GM23338 (cell line): ENCODE measurements around the gene PRKAA2.

ENCODE experiments used
- CREB1 ChIP-seq: fragments of 250-450 bp; sonication (Bioruptor Pico); IDR thresholded peaks from 2 replicates; pipeline ENCODE4 v1.5.0; 2020; ENCODE audit warnings: low read depth, mild to moderate bottlenecking, moderate library complexity
- CTCF ChIP-seq, 2 experiments: fragments of 200-600 bp in 1 of 2; sonication (generic) in 1 of 2; conservative IDR thresholded peaks; 2 replicates each; pipeline versions ENCODE4 v1.5.1 to v1.6.1; 2016 to 2017; ENCODE audit warnings: antibody characterized with exemption in 2 of 2, low read depth in 2 of 2, mild to moderate bottlenecking in 2 of 2, moderate library complexity in 1 of 2
- EZH2 ChIP-seq: fragments of 200-600 bp; sonication (generic); IDR thresholded peaks from one replicate; pipeline ENCODE4 v1.8.0; 2017; ENCODE audit warnings: antibody characterized with exemption, mild to moderate bottlenecking, low read depth; ENCODE audit not compliant: unreplicated experiment
- EZH2phosphoT487 ChIP-seq: fragments of 200-600 bp; sonication (generic); IDR thresholded peaks from one replicate; pipeline ENCODE4 v1.8.1; 2018; ENCODE audit warnings: antibody characterized with exemption; ENCODE audit not compliant: unreplicated experiment
- JUNB ChIP-seq: IDR thresholded peaks from one replicate; pipeline ENCODE4 v1.6.1; 2016; ENCODE audit warnings: antibody characterized with exemption; ENCODE audit not compliant: unreplicated experiment
- NANOG ChIP-seq: IDR thresholded peaks from 2 replicates; pipeline ENCODE4 v1.6.1; 2016; ENCODE audit warnings: antibody characterized with exemption, borderline replicate concordance
- POLR2AphosphoS5 ChIP-seq: IDR thresholded peaks from 2 replicates; pipeline ENCODE4 v1.6.1; 2016; ENCODE audit warnings: antibody characterized with exemption, low read depth
- STAT1 ChIP-seq: IDR thresholded peaks from one replicate; pipeline ENCODE4 v1.6.1; 2016; ENCODE audit warnings: antibody characterized with exemption; ENCODE audit not compliant: unreplicated experiment
- ZNF331 ChIP-seq: fragments of 250-450 bp; sonication (Bioruptor Pico); IDR thresholded peaks from 2 replicates; pipeline ENCODE4 v1.5.0; 2020; ENCODE audit warnings: low read depth, mild to moderate bottlenecking, moderate library complexity
- ZNF462 ChIP-seq: fragments of 250-450 bp; sonication (Bioruptor Pico); IDR thresholded peaks from 2 replicates; pipeline ENCODE4 v1.5.0; 2020; ENCODE audit warnings: mild to moderate bottlenecking, moderate library complexity
- TF ChIP-seq, protein P1 (sequence below): IDR thresholded peaks from 2 replicates; pipeline ENCODE4 v1.6.1; 2016; ENCODE audit warnings: antibody characterized with exemption
- TF ChIP-seq, protein P2 (sequence below): IDR thresholded peaks from one replicate; pipeline ENCODE4 v1.6.1; 2018; ENCODE audit warnings: antibody characterized with exemption; ENCODE audit not compliant: unreplicated experiment

DNA sequence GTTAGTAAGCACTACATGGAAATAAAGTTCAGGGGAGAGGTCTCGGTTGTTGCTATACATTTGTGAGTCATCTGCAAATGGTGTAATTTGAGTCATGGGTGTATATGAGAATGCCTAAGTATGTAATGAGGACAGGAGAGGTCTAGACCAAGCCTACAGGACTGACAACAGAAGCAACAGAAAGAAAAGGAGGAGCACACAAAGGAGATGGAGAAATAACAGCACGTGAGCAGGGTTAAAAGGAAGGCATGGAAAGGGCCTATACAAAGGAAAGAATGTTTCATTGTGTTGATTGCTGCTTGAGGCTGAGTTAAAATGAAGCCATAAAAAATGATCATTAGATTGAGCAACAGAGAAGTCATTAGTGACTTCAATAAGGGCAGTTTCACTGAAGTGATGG lies 28.0 kb upstream of the PRKAA2 start:
- TF ChIP-seq CTCF (conservative IDR thresholded peaks at IDR 0.05; ENCODE audit: low read depth in 2 of 2) (no peak), EZH2 (no peak), EZH2phosphoT487 (no peak), POLR2AphosphoS5 (no peak), ZNF331 (CRISPR knock-in tag) (no peak), STAT1 (no peak), NANOG (no peak), JUNB (no peak), CREB1 (CRISPR knock-in tag) (no peak), ZNF462 (CRISPR knock-in tag) (no peak)
- TF ChIP-seq, protein P1, sequence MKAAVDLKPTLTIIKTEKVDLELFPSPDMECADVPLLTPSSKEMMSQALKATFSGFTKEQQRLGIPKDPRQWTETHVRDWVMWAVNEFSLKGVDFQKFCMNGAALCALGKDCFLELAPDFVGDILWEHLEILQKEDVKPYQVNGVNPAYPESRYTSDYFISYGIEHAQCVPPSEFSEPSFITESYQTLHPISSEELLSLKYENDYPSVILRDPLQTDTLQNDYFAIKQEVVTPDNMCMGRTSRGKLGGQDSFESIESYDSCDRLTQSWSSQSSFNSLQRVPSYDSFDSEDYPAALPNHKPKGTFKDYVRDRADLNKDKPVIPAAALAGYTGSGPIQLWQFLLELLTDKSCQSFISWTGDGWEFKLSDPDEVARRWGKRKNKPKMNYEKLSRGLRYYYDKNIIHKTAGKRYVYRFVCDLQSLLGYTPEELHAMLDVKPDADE: no peak
- TF ChIP-seq, protein P2, sequence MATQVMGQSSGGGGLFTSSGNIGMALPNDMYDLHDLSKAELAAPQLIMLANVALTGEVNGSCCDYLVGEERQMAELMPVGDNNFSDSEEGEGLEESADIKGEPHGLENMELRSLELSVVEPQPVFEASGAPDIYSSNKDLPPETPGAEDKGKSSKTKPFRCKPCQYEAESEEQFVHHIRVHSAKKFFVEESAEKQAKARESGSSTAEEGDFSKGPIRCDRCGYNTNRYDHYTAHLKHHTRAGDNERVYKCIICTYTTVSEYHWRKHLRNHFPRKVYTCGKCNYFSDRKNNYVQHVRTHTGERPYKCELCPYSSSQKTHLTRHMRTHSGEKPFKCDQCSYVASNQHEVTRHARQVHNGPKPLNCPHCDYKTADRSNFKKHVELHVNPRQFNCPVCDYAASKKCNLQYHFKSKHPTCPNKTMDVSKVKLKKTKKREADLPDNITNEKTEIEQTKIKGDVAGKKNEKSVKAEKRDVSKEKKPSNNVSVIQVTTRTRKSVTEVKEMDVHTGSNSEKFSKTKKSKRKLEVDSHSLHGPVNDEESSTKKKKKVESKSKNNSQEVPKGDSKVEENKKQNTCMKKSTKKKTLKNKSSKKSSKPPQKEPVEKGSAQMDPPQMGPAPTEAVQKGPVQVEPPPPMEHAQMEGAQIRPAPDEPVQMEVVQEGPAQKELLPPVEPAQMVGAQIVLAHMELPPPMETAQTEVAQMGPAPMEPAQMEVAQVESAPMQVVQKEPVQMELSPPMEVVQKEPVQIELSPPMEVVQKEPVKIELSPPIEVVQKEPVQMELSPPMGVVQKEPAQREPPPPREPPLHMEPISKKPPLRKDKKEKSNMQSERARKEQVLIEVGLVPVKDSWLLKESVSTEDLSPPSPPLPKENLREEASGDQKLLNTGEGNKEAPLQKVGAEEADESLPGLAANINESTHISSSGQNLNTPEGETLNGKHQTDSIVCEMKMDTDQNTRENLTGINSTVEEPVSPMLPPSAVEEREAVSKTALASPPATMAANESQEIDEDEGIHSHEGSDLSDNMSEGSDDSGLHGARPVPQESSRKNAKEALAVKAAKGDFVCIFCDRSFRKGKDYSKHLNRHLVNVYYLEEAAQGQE: no peak
